ENCODE data around the gene PTCD2.

PTCD2 gene

GRCh38 chr5:72284559-72285423 is 35.4 kb upstream of the PTCD2 start:
- peaks cover 8% of the 10 kb centered on the region for H3K36me3 ChIP-seq (ENCODE audit: control insufficient read depth, insufficient read depth, low read length, severe bottlenecking)

GRCh38 chr5:72285424-72285821 is 34.8 kb upstream of the PTCD2 start:
- Histone ChIP-seq H3K9me3 (ENCODE audit: control insufficient read depth, low read length) (no peaks in the 10 kb centered on the region), H3K9ac (ENCODE audit: low read length) (no peak overlapping the region), H3K36me3 (ENCODE audit: control insufficient read depth, insufficient read depth, low read length, severe bottlenecking) (peaks cover 14% of the 10 kb centered on the region), H3K4me3 (ENCODE audit: low read length) (no peak overlapping the region), H3K27me3 (replicated peaks; ENCODE audit: control insufficient read depth, insufficient read depth, low read length) (no peaks in the 10 kb centered on the region), H3K4me1 (ENCODE audit: control insufficient read depth, insufficient read depth, low read length) (peaks cover 31% of the 10 kb centered on the region)
- DNase-seq (ENCODE audit: low read depth): no peak

More at GRCh38 chr5:72284559-72285423, 35.4 kb upstream of the PTCD2 start:
- DNase-seq (ENCODE audit: low read depth): no peak
- peaks cover 35% of the 10 kb centered on the region for H3K4me1 ChIP-seq (ENCODE audit: control insufficient read depth, insufficient read depth, low read length)
- H3K27me3 ChIP-seq (replicated peaks; ENCODE audit: control insufficient read depth, insufficient read depth, low read length): no peaks in the 10 kb centered on the region
- no peaks in the 10 kb centered on the region for H3K9me3 ChIP-seq (ENCODE audit: control insufficient read depth, low read length)
- H3K9ac ChIP-seq (ENCODE audit: low read length): no peak overlapping the region
- H3K4me3 ChIP-seq (ENCODE audit: low read length): no peak overlapping the region

- Histone ChIP-seq H3K9ac (ENCODE audit: low read length) (no peak overlapping the region), H3K9me3 (ENCODE audit: control insufficient read depth, low read length) (no peaks in the 10 kb centered on the region), H3K4me1 (ENCODE audit: control insufficient read depth, insufficient read depth, low read length) (peaks cover 17% of the 10 kb centered on the region)
Observed at GRCh38 chr5:72286798-72287197, 33.4 kb upstream of the PTCD2 start.

GRCh38 chr5:72288924-72289323 is 31.2 kb upstream of the PTCD2 start:
- no peaks in the 10 kb centered on the region for H3K9me3 ChIP-seq (ENCODE audit: control insufficient read depth, low read length)
- H3K36me3 ChIP-seq (ENCODE audit: control insufficient read depth, insufficient read depth, low read length, severe bottlenecking): peaks cover 24% of the 10 kb centered on the region

More at GRCh38 chr5:72286798-72287197, 33.4 kb upstream of the PTCD2 start:
- no peak for DNase-seq (ENCODE audit: low read depth)
- Histone ChIP-seq H3K4me3 (ENCODE audit: low read length) (no peak overlapping the region), H3K36me3 (ENCODE audit: control insufficient read depth, insufficient read depth, low read length, severe bottlenecking) (peaks cover 18% of the 10 kb centered on the region), H3K27me3 (replicated peaks; ENCODE audit: control insufficient read depth, insufficient read depth, low read length) (no peaks in the 10 kb centered on the region)

GRCh38 chr5:72290356-72291133 is 29.6 kb upstream of the PTCD2 start:
- Histone ChIP-seq H3K36me3 (ENCODE audit: control insufficient read depth, insufficient read depth, low read length, severe bottlenecking) (peaks cover 24% of the 10 kb centered on the region), H3K4me3 (ENCODE audit: low read length) (no peak overlapping the region)
- DNase-seq (ENCODE audit: low read depth): peak; percentile 74

More at GRCh38 chr5:72288924-72289323, 31.2 kb upstream of the PTCD2 start:
- Histone ChIP-seq H3K4me1 (ENCODE audit: control insufficient read depth, insufficient read depth, low read length) (peaks cover 11% of the 10 kb centered on the region), H3K4me3 (ENCODE audit: low read length) (no peak overlapping the region), H3K9ac (ENCODE audit: low read length) (no peak overlapping the region), H3K27me3 (replicated peaks; ENCODE audit: control insufficient read depth, insufficient read depth, low read length) (no peaks in the 10 kb centered on the region)
- DNase-seq (ENCODE audit: low read depth): no peak

GRCh38 chr5:72291601-72292000 is 28.6 kb upstream of the PTCD2 start:
- no peak overlapping the region for H3K9ac ChIP-seq (ENCODE audit: low read length)
- H3K4me1 ChIP-seq (ENCODE audit: control insufficient read depth, insufficient read depth, low read length): peaks cover 33% of the 10 kb centered on the region
- H3K27me3 ChIP-seq (replicated peaks; ENCODE audit: control insufficient read depth, insufficient read depth, low read length): no peaks in the 10 kb centered on the region
- peaks cover 24% of the 10 kb centered on the region for H3K36me3 ChIP-seq (ENCODE audit: control insufficient read depth, insufficient read depth, low read length, severe bottlenecking)
- H3K9me3 ChIP-seq (ENCODE audit: control insufficient read depth, low read length): no peaks in the 10 kb centered on the region
- H3K4me3 ChIP-seq (ENCODE audit: low read length): no peak overlapping the region
- no peak for DNase-seq (ENCODE audit: low read depth)

More at GRCh38 chr5:72290356-72291133, 29.6 kb upstream of the PTCD2 start:
- no peak overlapping the region for H3K9ac ChIP-seq (ENCODE audit: low read length)
- H3K27me3 ChIP-seq (replicated peaks; ENCODE audit: control insufficient read depth, insufficient read depth, low read length): no peaks in the 10 kb centered on the region
- H3K9me3 ChIP-seq (ENCODE audit: control insufficient read depth, low read length): no peaks in the 10 kb centered on the region
- peaks cover 23% of the 10 kb centered on the region for H3K4me1 ChIP-seq (ENCODE audit: control insufficient read depth, insufficient read depth, low read length)

- peaks cover 33% of the 10 kb centered on the region for H3K4me1 ChIP-seq (ENCODE audit: control insufficient read depth, insufficient read depth, low read length)
- no peak overlapping the region for H3K4me3 ChIP-seq (ENCODE audit: low read length)
- no peaks in the 10 kb centered on the region for H3K9me3 ChIP-seq (ENCODE audit: control insufficient read depth, low read length)
- no peaks in the 10 kb centered on the region for H3K27me3 ChIP-seq (replicated peaks; ENCODE audit: control insufficient read depth, insufficient read depth, low read length)
- H3K9ac ChIP-seq (ENCODE audit: low read length): no peak overlapping the region
- no peak for DNase-seq (ENCODE audit: low read depth)
- peaks cover 24% of the 10 kb centered on the region for H3K36me3 ChIP-seq (ENCODE audit: control insufficient read depth, insufficient read depth, low read length, severe bottlenecking)
Observed at GRCh38 chr5:72292411-72292810, 27.8 kb upstream of the PTCD2 start.

GRCh38 chr5:72293495-72294055 is 26.6 kb upstream of the PTCD2 start:
- Histone ChIP-seq H3K9ac (ENCODE audit: low read length) (peak overlapping the region; percentile 38), H3K4me3 (ENCODE audit: low read length) (no peak overlapping the region), H3K4me1 (ENCODE audit: control insufficient read depth, insufficient read depth, low read length) (peaks cover 33% of the 10 kb centered on the region), H3K27me3 (replicated peaks; ENCODE audit: control insufficient read depth, insufficient read depth, low read length) (no peaks in the 10 kb centered on the region), H3K36me3 (ENCODE audit: control insufficient read depth, insufficient read depth, low read length, severe bottlenecking) (peaks cover 20% of the 10 kb centered on the region), H3K9me3 (ENCODE audit: control insufficient read depth, low read length) (no peaks in the 10 kb centered on the region)
- DNase-seq (ENCODE audit: low read depth): no peak

GRCh38 chr5:72294473-72294872 is 25.7 kb upstream of the PTCD2 start:
- H3K36me3 ChIP-seq (ENCODE audit: control insufficient read depth, insufficient read depth, low read length, severe bottlenecking): peaks cover 19% of the 10 kb centered on the region
- no peak for DNase-seq (ENCODE audit: low read depth)
- H3K9ac ChIP-seq (ENCODE audit: low read length): peak overlapping the region; percentile 38
- peaks cover 33% of the 10 kb centered on the region for H3K4me1 ChIP-seq (ENCODE audit: control insufficient read depth, insufficient read depth, low read length)
- no peaks in the 10 kb centered on the region for H3K9me3 ChIP-seq (ENCODE audit: control insufficient read depth, low read length)
- no peak overlapping the region for H3K4me3 ChIP-seq (ENCODE audit: low read length)
- no peaks in the 10 kb centered on the region for H3K27me3 ChIP-seq (replicated peaks; ENCODE audit: control insufficient read depth, insufficient read depth, low read length)

GRCh38 chr5:72295539-72295938 is 24.6 kb upstream of the PTCD2 start:
- DNase-seq (ENCODE audit: low read depth): no peak
- Histone ChIP-seq H3K4me1 (ENCODE audit: control insufficient read depth, insufficient read depth, low read length) (peaks cover 34% of the 10 kb centered on the region), H3K4me3 (ENCODE audit: low read length) (no peak overlapping the region), H3K27me3 (replicated peaks; ENCODE audit: control insufficient read depth, insufficient read depth, low read length) (no peaks in the 10 kb centered on the region), H3K36me3 (ENCODE audit: control insufficient read depth, insufficient read depth, low read length, severe bottlenecking) (peaks cover 9% of the 10 kb centered on the region), H3K9me3 (ENCODE audit: control insufficient read depth, low read length) (no peaks in the 10 kb centered on the region), H3K9ac (ENCODE audit: low read length) (no peak overlapping the region)

- Histone ChIP-seq H3K9me3 (ENCODE audit: control insufficient read depth, low read length) (no peaks in the 10 kb centered on the region), H3K36me3 (ENCODE audit: control insufficient read depth, insufficient read depth, low read length, severe bottlenecking) (peaks cover 5% of the 10 kb centered on the region), H3K4me3 (ENCODE audit: low read length) (no peak overlapping the region), H3K9ac (ENCODE audit: low read length) (no peak overlapping the region), H3K27me3 (replicated peaks; ENCODE audit: control insufficient read depth, insufficient read depth, low read length) (no peaks in the 10 kb centered on the region), H3K4me1 (ENCODE audit: control insufficient read depth, insufficient read depth, low read length) (peaks cover 41% of the 10 kb centered on the region)
- DNase-seq (ENCODE audit: low read depth): no peak
Observed at GRCh38 chr5:72296256-72296655, 23.9 kb upstream of the PTCD2 start.

Measured in adipocyte (in vitro differentiated cells).